Spleen (tissue), 7 donors: Measurements from ENCODE around the gene CMIP.
"Not testable (repeated sequence)": the region's sequence is repeated elsewhere in the genome, so short reads cannot be mapped to it uniquely, and the experiment has no call there.

ENCODE experiments used
- CTCF ChIP-seq, 11 experiments: fragments of 200-600 bp in 7 of 11; fragments of 450-650 bp in 4 of 11; sonication (generic) in 4 of 11; IDR thresholded peaks in 8 of 11; conservative IDR thresholded peaks in 3 of 11; 1 replicate in 7 of 11; 2 replicates in 4 of 11; pipeline versions ENCODE4 v1.4.0 to v1.8.0; 2016 to 2021; ENCODE audit warnings: antibody characterized with exemption in 11 of 11, inconsistent platforms in 4 of 11, mild to moderate bottlenecking in 1 of 11
- POLR2A ChIP-seq, 3 donors: fragments of 450-650 bp; IDR thresholded peaks; one replicate each; pipeline ENCODE4 v1.5.1; 2017; ENCODE audit warnings: antibody characterized with exemption in 3 of 3, mild to moderate bottlenecking in 1 of 3
- donor health status: DM: no; HTN: no; CAD: no; lungs with moderate emphysema.
- donor health status: DM: no; HTN: no; CAD: no.
- donor health status: DM: no; HTN: no; CAD: no.

- TF ChIP-seq POLR2A (IDR thresholded peaks at IDR 0.05); CTCF (IDR thresholded peaks at IDR 0.05 in 8 of 11, conservative IDR thresholded peaks at IDR 0.05 in 3 of 11): not testable (repeated sequence)
Observed at GRCh38 chr16:81741430-81741770, 296.8 kb downstream of the CMIP start.
